K562 (cell line): ENCODE results near the gene AAR2. TPM values are rescaled to one million over a fixed set of nuclear protein-coding genes. Genes with fewer than 3 reads are reported as not detected.

Source experiments
- ATF1 ChIP-seq, 2 experiments: fragments of 450-650 bp in 1 of 2; IDR thresholded peaks; 2 replicates each; pipeline ENCODE4 v1.6.1; 2016; ENCODE audit warnings: missing compliant biosample characterization in 1 of 2, missing genetic modification characterization in 1 of 2
- BRD4 ChIP-seq: fragments of 200-600 bp; sonication (generic); IDR thresholded peaks from 2 replicates; pipeline ENCODE4 v1.6.1; 2017; ENCODE audit warnings: inconsistent platforms
- CGGBP1 ChIP-seq: fragments of 250-450 bp; sonication (Bioruptor Pico); IDR thresholded peaks from 2 replicates; pipeline ENCODE4 v1.9.0; 2021; ENCODE audit warnings: mild to moderate bottlenecking
- CHAMP1 ChIP-seq: fragments of 450-650 bp; IDR thresholded peaks from 2 replicates; pipeline ENCODE4 v1.6.1; 2016; ENCODE audit warnings: mild to moderate bottlenecking
- CREB3L1 ChIP-seq: fragments of 450-650 bp; IDR thresholded peaks from 2 replicates; pipeline ENCODE4 v1.6.1; 2014; ENCODE audit warnings: low read depth, mild to moderate bottlenecking, moderate library complexity, borderline replicate concordance
- DACH1 ChIP-seq: fragments of 450-650 bp; IDR thresholded peaks from 2 replicates; pipeline ENCODE4 v1.6.1; 2018; ENCODE audit not compliant: partially characterized antibody
- EP300 ChIP-seq: IDR thresholded peaks from 2 replicates; pipeline ENCODE4 v1.6.1; 2012; ENCODE audit warnings: low read length, improper control_type of control experiment
- ETV1 ChIP-seq: fragments of 450-650 bp; conservative IDR thresholded peaks from 2 replicates; pipeline ENCODE4 v1.6.1; 2016; ENCODE audit warnings: missing genetic modification characterization, control low read depth, low read depth, missing compliant biosample characterization
- FOXK2 ChIP-seq, 2 experiments: fragments of 450-650 bp; IDR thresholded peaks in 1 of 2; conservative IDR thresholded peaks in 1 of 2; 2 replicates each; pipeline ENCODE4 v1.6.1; 2016; ENCODE audit warnings: low read depth in 2 of 2, mild to moderate bottlenecking in 1 of 2
- HMGXB4 ChIP-seq: sonication (generic); formaldehyde crosslinking; IDR thresholded peaks from 2 replicates; pipeline ENCODE4 v1.8.1; 2023; ENCODE audit warnings: mild to moderate bottlenecking, missing genetic modification reagents
- ILK ChIP-seq: fragments of 450-650 bp; IDR thresholded peaks from 2 replicates; pipeline ENCODE4 v1.6.1; 2016; ENCODE audit warnings: missing genetic modification characterization, low read depth, mild to moderate bottlenecking, missing compliant biosample characterization, moderate library complexity, borderline replicate concordance
- KDM4B ChIP-seq, 2 experiments: fragments of 450-650 bp in 1 of 2; sonication (generic) in 1 of 2; IDR thresholded peaks; 2 replicates each; pipeline ENCODE4 v1.6.1; 2016 to 2017; ENCODE audit warnings: borderline replicate concordance in 2 of 2, antibody characterized with exemption in 1 of 2, low read depth in 1 of 2, mild to moderate bottlenecking in 1 of 2
- L3MBTL2 ChIP-seq: fragments of 450-650 bp; IDR thresholded peaks from 2 replicates; pipeline ENCODE4 v1.6.1; 2016; ENCODE audit warnings: mild to moderate bottlenecking, moderate library complexity
- NR3C1 ChIP-seq: sonication (generic); formaldehyde crosslinking; IDR thresholded peaks from 2 replicates; pipeline ENCODE4 v1.8.1; 2022; ENCODE audit warnings: missing genetic modification reagents
- POLR2A ChIP-seq: fragments of 450-650 bp; conservative IDR thresholded peaks from 2 replicates; pipeline ENCODE4 v1.6.1; 2016
- POLR2B ChIP-seq: fragments of 450-650 bp; IDR thresholded peaks from 2 replicates; pipeline ENCODE4 v1.6.1; 2018; ENCODE audit warnings: low read depth; ENCODE audit not compliant: partially characterized antibody
- RB1 ChIP-seq: fragments of 450-650 bp; IDR thresholded peaks from 2 replicates; pipeline ENCODE4 v1.6.1; 2017; ENCODE audit warnings: low read depth, mild to moderate bottlenecking
- RFX1 ChIP-seq: fragments of 450-650 bp; IDR thresholded peaks from 2 replicates; pipeline ENCODE4 v1.6.1; 2016; ENCODE audit warnings: mild to moderate bottlenecking, moderate library complexity
- SUPT5H ChIP-seq: fragments of 450-650 bp; IDR thresholded peaks from 2 replicates; pipeline ENCODE4 v1.6.1; 2016
- TCFL5 ChIP-seq: fragments of 250-450 bp; sonication (Bioruptor Pico); conservative IDR thresholded peaks from 2 replicates; pipeline ENCODE4 v1.6.1; 2021; ENCODE audit warnings: mild to moderate bottlenecking, moderate library complexity, matching md5 sums
- ZKSCAN3 ChIP-seq: fragments of 250-450 bp; sonication (Bioruptor Pico); IDR thresholded peaks from 2 replicates; pipeline ENCODE4 v1.4.0; 2020
- ZNF212 ChIP-seq: fragments of 450-650 bp; formaldehyde crosslinking; IDR thresholded peaks from 2 replicates; pipeline ENCODE4 v1.4.0; 2020; ENCODE audit warnings: mild to moderate bottlenecking
- ZNF766 ChIP-seq: fragments of 200-800 bp; sonication (Bioruptor generic); conservative IDR thresholded peaks from 2 replicates; pipeline ENCODE4 v1.6.1; 2016; ENCODE audit warnings: missing genetic modification characterization, missing compliant biosample characterization
- polyA plus RNA-seq, 8 experiments: library from polyadenylated mRNA; depleted of rRNA in 4 of 8; stranded (reverse) in 5 of 8; unstranded in 3 of 8; fragments of >200 nt; fragmentation: Nextera tagmentation in 2 of 8; fragmentation: Illumina TruSeq in 1 of 8; extraction: Ambion mirVana in 2 of 8; extraction: Trizol in 1 of 8; gene quantifications; 2 replicates each; pipeline versions ENCODE4 v1.2.1 to v1.2.3, GENCODE V29; 2011 to 2014; ENCODE audit warnings: inconsistent platforms in 1 of 8, missing spikeins in 1 of 8
- total RNA-seq, 7 experiments: library from RNA; depleted of rRNA in 6 of 7; stranded (reverse); fragments of >200 nt in 6 of 7; fragmentation: Illumina TruSeq in 2 of 7; extraction: Trizol in 2 of 7; gene quantifications; 2 replicates each; pipeline versions ENCODE4 v1.2.1 to v1.2.3, GENCODE V29; 2011 to 2021; ENCODE audit warnings: low replicate concordance in 1 of 7

The AAR2 gene
- total and polyA plus RNA-seq, 9 of the 15 experiments (the other 6 are each of a cell fraction or from before 2014, with no cell fraction given), result 6.5 to 36.2 (median 24.7) TPM

GRCh38 chr20:36235892-36236785 is at the start of gene AAR2 (continued):
- TF ChIP-seq ZNF766 (peak; percentile 72), TCFL5 (no peak), ATF1 (CRISPR knock-in tag; IDR thresholded peaks at IDR 0.05) (no peak), ATF1 (tag; IDR thresholded peaks at IDR 0.05) (peak; percentile 86), ZNF212 (no peak), ZKSCAN3 (no peak), CHAMP1 (peak; percentile 92), ILK (tag) (no peak), HMGXB4 (CRISPR knock-in tag) (peak; percentile 71; the same call in 1 of the 2 replicates), POLR2B (peak; percentile 64), KDM4B (IDR thresholded peaks at IDR 0.05; ENCODE audit: borderline replicate concordance in 2 of 2, low read depth in 1 of 2) (peak in 1 of 2 experiments; percentile 89; a peak in 1 of 4 replicates), BRD4 (0 out of 2 replicates have a peak, but pooled peaks have one; percentile 62), NR3C1 (CRISPR knock-in tag) (no peak), L3MBTL2 (peak; percentile 8), RFX1 (peak; percentile 39), FOXK2 (conservative IDR thresholded peaks at IDR 0.05 in 1 of 2, IDR thresholded peaks at IDR 0.05 in 1 of 2; ENCODE audit: low read depth in 2 of 2) (peak; percentile 61 to 84; a peak in 3 of 4 replicates), EP300 (peak; percentile 22; the same call in 1 of the 2 replicates), POLR2A (peak; percentile 93), DACH1 (no peak), RB1 (peak; percentile 92), CGGBP1 (CRISPR knock-in tag) (0 out of 2 replicates have a peak, but pooled peaks have one; percentile 19), SUPT5H (peak; percentile 87), ETV1 (tag) (peak; percentile 96), CREB3L1 (peak; percentile 47; the same call in 1 of the 2 replicates)
